Endothelial cell of umbilical vein (primary cell): ENCODE measurements around the gene UVRAG. TPM values are rescaled to one million over a fixed set of nuclear protein-coding genes. Genes with fewer than 3 reads are reported as not detected.

Experiments
- BruUV-seq: library from RNA; stranded (reverse); fragments of 400-500 nt; replicated peaks from 2 replicates; lab custom pipeline; 2021; lab: Mats Ljungman, UMichigan
- CTCF ChIA-PET: fragments of 300-600, 350-600 bp; sonication (Branson Sonifier 250); formaldehyde crosslinking; loops from one replicate; lab custom pipeline; 2021; ENCODE audit warnings: antibody characterized with exemption, inconsistent platforms; lab: Charles Lee
- POLR2A ChIA-PET: fragments of 300-600, 350-600 bp; sonication (Branson Sonifier 250); formaldehyde crosslinking; loops from one replicate; lab custom pipeline; 2021; ENCODE audit warnings: antibody characterized with exemption, inconsistent platforms; lab: Charles Lee
- DNase-seq: peaks from one replicate; pipeline ENCODE4 v3.0.0-alpha.2; 2011; ENCODE audit warnings: low read depth, low spot score
- FAIRE-seq: peaks from 2 replicates; lab custom pipeline; 2011; peaks lifted over from hg19 to GRCh38; lab: Jason Lieb, UNC
- H2AFZ ChIP-seq: 2 replicates; pipeline ENCODE4 v1.6.0; 2012; ENCODE audit warnings: low read depth, low read length, control low read depth, inconsistent platforms
- H3K27ac ChIP-seq: 2 replicates; pipeline ENCODE4 v1.5.1; 2011; ENCODE audit warnings: low read depth, mild to moderate bottlenecking, control low read depth, low read length, moderate library complexity; ENCODE audit not compliant: insufficient read depth
- H3K27me3 ChIP-seq, 2 experiments: 2 replicates each; pipeline versions ENCODE4 v1.6.0 to v1.6.1; 2011; ENCODE audit warnings: low read length in 2 of 2, mixed read lengths in 1 of 2; ENCODE audit not compliant: control insufficient read depth in 2 of 2, insufficient read depth in 2 of 2
- H3K36me3 ChIP-seq, 2 experiments: 2 replicates in 1 of 2; 3 replicates in 1 of 2; pipeline ENCODE4 v1.5.1; 2011; ENCODE audit warnings: low read length in 2 of 2, mild to moderate bottlenecking in 1 of 2, moderate library complexity in 1 of 2; ENCODE audit not compliant: control insufficient read depth in 2 of 2, insufficient read depth in 2 of 2; ENCODE audit errors: extremely low read depth in 1 of 2
- H3K4me1 ChIP-seq: 3 replicates; pipeline ENCODE4 v1.5.1; 2011; ENCODE audit warnings: mild to moderate bottlenecking, low read length; ENCODE audit not compliant: control insufficient read depth, insufficient read depth; ENCODE audit errors: extremely low read depth
- H3K4me2 ChIP-seq: 2 replicates; pipeline ENCODE4 v1.6.1; 2011; ENCODE audit warnings: low read length, control low read depth, mixed read lengths; ENCODE audit not compliant: insufficient read depth
- H3K4me3 ChIP-seq, 3 experiments: fragments of 200-600 bp in 1 of 3; sonication (generic), shearing (Covaris generic) in 1 of 3; replicated peaks in 1 of 3; 2 replicates each; pipeline ENCODE4 v1.5.1; 2011 to 2016; ENCODE audit warnings: control low read depth in 3 of 3, low read length in 3 of 3, mild to moderate bottlenecking in 2 of 3, inconsistent platforms in 1 of 3, low read depth in 1 of 3, moderate library complexity in 1 of 3; ENCODE audit not compliant: insufficient read depth in 1 of 3
- H3K79me2 ChIP-seq: 2 replicates; pipeline ENCODE4 v1.6.0; 2012; ENCODE audit warnings: low read length, inconsistent platforms; ENCODE audit not compliant: control insufficient read depth, insufficient read depth
- H3K9ac ChIP-seq: replicated peaks from 2 replicates; pipeline ENCODE3; 2011; ENCODE audit warnings: low read length, control low read depth; ENCODE audit not compliant: insufficient read depth; ENCODE audit errors: extremely low read depth
- H3K9me1 ChIP-seq: replicated peaks from 3 replicates; pipeline ENCODE4 v1.6.0; 2011; ENCODE audit warnings: mild to moderate bottlenecking, low read length; ENCODE audit not compliant: control insufficient read depth, insufficient read depth; ENCODE audit errors: extremely low read depth
- H3K9me3 ChIP-seq: replicated peaks from 2 replicates; pipeline ENCODE4 v1.5.1; 2012; ENCODE audit warnings: low read length, inconsistent platforms; ENCODE audit not compliant: control insufficient read depth, insufficient read depth
- H4K20me1 ChIP-seq: replicated peaks from 2 replicates; pipeline ENCODE3; 2011; ENCODE audit warnings: mild to moderate bottlenecking, low read length; ENCODE audit not compliant: control insufficient read depth, insufficient read depth; ENCODE audit errors: extremely low read depth
- EZH2 ChIP-seq: IDR thresholded peaks from 2 replicates; pipeline ENCODE4 v1.6.1; 2012; ENCODE audit warnings: borderline replicate concordance, low read depth, mild to moderate bottlenecking, moderate library complexity, low read length, inconsistent platforms; ENCODE audit not compliant: severe bottlenecking
- FOS ChIP-seq: IDR thresholded peaks from 2 replicates; pipeline ENCODE4 v1.6.1; 2011; ENCODE audit warnings: mild to moderate bottlenecking, low read length, moderate library complexity, borderline replicate concordance; ENCODE audit not compliant: insufficient read depth
- GATA2 ChIP-seq: IDR thresholded peaks from 2 replicates; pipeline ENCODE4 v1.7.0; 2011; ENCODE audit warnings: low read depth, mild to moderate bottlenecking, moderate library complexity, mixed read lengths, low read length; ENCODE audit not compliant: insufficient read length, insufficient read depth
- MAX ChIP-seq: IDR thresholded peaks from 2 replicates; pipeline ENCODE4 v1.6.1; 2011; ENCODE audit not compliant: insufficient read depth, insufficient read length
- POLR2A ChIP-seq: IDR thresholded peaks from 2 replicates; pipeline ENCODE4 v1.6.1; 2012; ENCODE audit warnings: low read depth, mild to moderate bottlenecking, control low read depth, low read length
- POLR2AphosphoS5 ChIP-seq: IDR thresholded peaks from 2 replicates; pipeline ENCODE4 v1.6.1; 2012; ENCODE audit warnings: low read depth, mild to moderate bottlenecking, control low read depth, low read length, moderate library complexity; ENCODE audit not compliant: insufficient read depth
- dilution Hi-C: fragments of 300-500 bp; cut with MboI; formaldehyde crosslinking; loops from one replicate; pipeline ENCODE4 v1.15.0; 2019; ENCODE audit warnings: low sequenced_read_pairs; ENCODE audit not compliant: extremely low pct_ligation_motif_present
- intact Hi-C: fragments of 100-400 bp; cut with micrococcal nuclease; formaldehyde crosslinking; loops from one replicate; pipeline ENCODE4 v1.10.0; 2022
- polyA plus RNA-seq, 4 experiments: library from polyadenylated mRNA; depleted of rRNA in 3 of 4; stranded (reverse) in 3 of 4; unstranded in 1 of 4; fragments of >200 nt; gene quantifications; 2 replicates each; pipeline versions ENCODE4 v1.2.1 to v1.2.3, GENCODE V29; 2011 to 2012; ENCODE audit warnings: missing spikeins in 1 of 4
- total RNA-seq: library from RNA; stranded (reverse); gene quantifications from 2 replicates; pipeline ENCODE4 v1.2.3, GENCODE V29; 2021
- TF ChIP-seq, protein P1 (sequence below), 2 donors: IDR thresholded peaks; 1 replicate in 1 of 2; 2 replicates in 1 of 2; pipeline ENCODE4 v1.5.1; 2011; ENCODE audit warnings: low read length in 2 of 2, mild to moderate bottlenecking in 2 of 2, moderate library complexity in 2 of 2, control low read depth in 1 of 2, inconsistent platforms in 1 of 2, low read depth in 1 of 2; ENCODE audit not compliant: insufficient read depth in 1 of 2; ENCODE audit errors: extremely low read depth in 1 of 2

The UVRAG gene
- total and polyA plus RNA-seq, 2 donors (not counting 3 experiments of a cell fraction or from before 2014, with no cell fraction given) = 21.2 to 65.6 TPM

GRCh38 chr11:75836417-75836816, 21.4 kb downstream of the UVRAG start:
- intact Hi-C loops = no loop called here
- H4K20me1 ChIP-seq = peaks cover 2% of the 10 kb centered on the region
- H2AFZ ChIP-seq = no peak overlapping the region
- no peaks in the 10 kb centered on the region for H3K9me1 ChIP-seq
- H3K79me2 ChIP-seq = peaks cover 94% of the 10 kb centered on the region
- POLR2A ChIA-PET = interaction anchor here (0.6 kb wide), 1 partner anchor 11 kb away, joined by 6 read pairs; no protein-coding TSS in a partner anchor
- TF ChIP-seq POLR2A (no peak), FOS (no peak), EZH2 (no peak), POLR2AphosphoS5 (no peak), MAX (no peak), GATA2 (no peak)
- TF ChIP-seq, protein P1, sequence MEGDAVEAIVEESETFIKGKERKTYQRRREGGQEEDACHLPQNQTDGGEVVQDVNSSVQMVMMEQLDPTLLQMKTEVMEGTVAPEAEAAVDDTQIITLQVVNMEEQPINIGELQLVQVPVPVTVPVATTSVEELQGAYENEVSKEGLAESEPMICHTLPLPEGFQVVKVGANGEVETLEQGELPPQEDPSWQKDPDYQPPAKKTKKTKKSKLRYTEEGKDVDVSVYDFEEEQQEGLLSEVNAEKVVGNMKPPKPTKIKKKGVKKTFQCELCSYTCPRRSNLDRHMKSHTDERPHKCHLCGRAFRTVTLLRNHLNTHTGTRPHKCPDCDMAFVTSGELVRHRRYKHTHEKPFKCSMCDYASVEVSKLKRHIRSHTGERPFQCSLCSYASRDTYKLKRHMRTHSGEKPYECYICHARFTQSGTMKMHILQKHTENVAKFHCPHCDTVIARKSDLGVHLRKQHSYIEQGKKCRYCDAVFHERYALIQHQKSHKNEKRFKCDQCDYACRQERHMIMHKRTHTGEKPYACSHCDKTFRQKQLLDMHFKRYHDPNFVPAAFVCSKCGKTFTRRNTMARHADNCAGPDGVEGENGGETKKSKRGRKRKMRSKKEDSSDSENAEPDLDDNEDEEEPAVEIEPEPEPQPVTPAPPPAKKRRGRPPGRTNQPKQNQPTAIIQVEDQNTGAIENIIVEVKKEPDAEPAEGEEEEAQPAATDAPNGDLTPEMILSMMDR (IDR thresholded peaks at IDR 0.05; ENCODE audit: extremely low read depth in 1 of 2, insufficient read depth in 1 of 2, low read depth in 1 of 2, low read length in 2 of 2) = no peak
- FAIRE-seq = no peak
- H3K9ac ChIP-seq = no peak overlapping the region
- no peaks in the 10 kb centered on the region for H3K27me3 ChIP-seq
- H3K9me3 ChIP-seq = no peaks in the 10 kb centered on the region
- H3K4me3 ChIP-seq = no peak overlapping the region
- no peak overlapping the region for H3K4me2 ChIP-seq
- dilution Hi-C loops = no loop called here
- no peak overlapping the region for H3K27ac ChIP-seq
- DNase-seq = no peak
- CTCF ChIA-PET = interaction anchor here (0.7 to 1.7 kb wide), 5 partner anchors 9 to 34 kb away, joined by 3 to 7 read pairs (median 4); no protein-coding TSS in a partner anchor
- H3K4me1 ChIP-seq = peaks cover 5% of the 10 kb centered on the region
- H3K36me3 ChIP-seq = peaks cover 0 to 4% of the 10 kb centered on the region in 2 experiments
- no TSS peak for BruUV-seq
